IMR-90 (cell line): ENCODE measurements around the gene GOLGA8B.
"Not testable (repeated sequence)": the region's sequence is repeated elsewhere in the genome, so short reads cannot be mapped to it uniquely, and the experiment has no call there.

Source experiments
- BHLHE40 ChIP-seq: fragments of 150-350 bp; IDR thresholded peaks from 2 replicates; pipeline ENCODE4 v1.6.1; 2016; ENCODE audit warnings: mild to moderate bottlenecking, low read depth, low read length
- CEBPB ChIP-seq: IDR thresholded peaks from 2 replicates; pipeline ENCODE4 v1.6.1; 2012; ENCODE audit warnings: low read depth, low read length, improper control_type of control experiment
- CHD1 ChIP-seq: IDR thresholded peaks from 2 replicates; pipeline ENCODE4 v1.6.1; 2012; ENCODE audit warnings: low read depth, low read length, improper control_type of control experiment
- CTCF ChIP-seq: conservative IDR thresholded peaks from 2 replicates; pipeline ENCODE4 v1.5.1; 2012; ENCODE audit warnings: mild to moderate bottlenecking, low read depth, low read length, improper control_type of control experiment
- ELK1 ChIP-seq: fragments of 150-350 bp; IDR thresholded peaks from 2 replicates; pipeline ENCODE4 v1.6.1; 2016; ENCODE audit warnings: low read depth, mild to moderate bottlenecking, low read length, moderate library complexity, borderline replicate concordance
- FOS ChIP-seq: fragments of 150-350 bp; IDR thresholded peaks from 2 replicates; pipeline ENCODE4 v1.6.1; 2016; ENCODE audit warnings: low read depth, low read length
- MAFK ChIP-seq: IDR thresholded peaks from 2 replicates; pipeline ENCODE4 v1.6.1; 2012; ENCODE audit warnings: low read depth, low read length, improper control_type of control experiment
- MXI1 ChIP-seq: IDR thresholded peaks from 2 replicates; pipeline ENCODE4 v1.6.1; 2012; ENCODE audit warnings: low read depth, mild to moderate bottlenecking, low read length, moderate library complexity, borderline replicate concordance
- POLR2A ChIP-seq: IDR thresholded peaks from 2 replicates; pipeline ENCODE4 v1.6.1; 2012; ENCODE audit warnings: mild to moderate bottlenecking, low read depth, low read length
- RAD21 ChIP-seq: IDR thresholded peaks from 2 replicates; pipeline ENCODE4 v1.6.1; 2012; ENCODE audit warnings: low read length, improper control_type of control experiment
- RCOR1 ChIP-seq: IDR thresholded peaks from 2 replicates; pipeline ENCODE4 v1.6.1; 2012; ENCODE audit warnings: mild to moderate bottlenecking, low read length, improper control_type of control experiment; ENCODE audit not compliant: insufficient replicate concordance
- RFX5 ChIP-seq: IDR thresholded peaks from 2 replicates; pipeline ENCODE4 v1.8.0; 2012; ENCODE audit warnings: low read depth, mild to moderate bottlenecking, low read length, moderate library complexity
- SMC3 ChIP-seq: fragments of 150-350 bp; IDR thresholded peaks from 2 replicates; pipeline ENCODE4 v1.6.1; 2016; ENCODE audit warnings: low read depth, mild to moderate bottlenecking, antibody characterized with exemption, low read length, moderate library complexity
- TF ChIP-seq, protein P1 (sequence below): fragments of 150-350 bp; IDR thresholded peaks from 2 replicates; pipeline ENCODE4 v1.6.1; 2017; ENCODE audit warnings: mild to moderate bottlenecking, antibody characterized with exemption, low read length, low read depth

DNA sequence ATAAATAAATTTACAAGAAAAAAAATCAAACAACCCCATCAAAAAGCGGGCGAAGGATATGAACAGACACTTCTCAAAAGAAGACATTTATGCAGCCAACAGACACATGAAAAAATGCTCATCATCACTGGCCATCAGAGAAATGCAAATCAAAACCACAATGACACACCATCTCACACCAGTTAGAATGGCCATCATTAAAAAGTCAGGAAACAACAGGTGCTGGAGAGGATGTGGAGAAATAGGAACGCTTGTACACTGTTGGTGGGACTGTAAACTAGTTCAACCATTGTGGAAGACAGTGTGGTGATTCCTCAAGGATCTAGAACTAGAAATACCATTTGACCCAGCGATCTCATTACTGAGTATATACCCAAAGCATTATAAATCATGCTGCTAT is 2.5 kb upstream of the GOLGA8B start:
- not testable (repeated sequence) for TF ChIP-seq POLR2A, CTCF, SMC3, RFX5, MXI1, RAD21, RCOR1, CHD1, FOS, CEBPB, MAFK, ELK1, BHLHE40
- TF ChIP-seq, protein P1, sequence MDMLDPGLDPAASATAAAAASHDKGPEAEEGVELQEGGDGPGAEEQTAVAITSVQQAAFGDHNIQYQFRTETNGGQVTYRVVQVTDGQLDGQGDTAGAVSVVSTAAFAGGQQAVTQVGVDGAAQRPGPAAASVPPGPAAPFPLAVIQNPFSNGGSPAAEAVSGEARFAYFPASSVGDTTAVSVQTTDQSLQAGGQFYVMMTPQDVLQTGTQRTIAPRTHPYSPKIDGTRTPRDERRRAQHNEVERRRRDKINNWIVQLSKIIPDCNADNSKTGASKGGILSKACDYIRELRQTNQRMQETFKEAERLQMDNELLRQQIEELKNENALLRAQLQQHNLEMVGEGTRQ: not testable (repeated sequence)
